SK-N-SH (cell line): ENCODE results near the gene HOXC4. TPM values are rescaled to one million over a fixed set of nuclear protein-coding genes. Genes with fewer than 3 reads are reported as not detected.

Experiments
- CTCF ChIA-PET: fragments of 300-600, 350-600 bp; formaldehyde crosslinking; extraction: SDS; loops from one replicate; lab custom pipeline; 2021; lab: Yijun Ruan, JAX
- POLR2A ChIA-PET: fragments of 350-600 bp; sonication (Branson Sonifier 250); formaldehyde crosslinking; extraction: SDS; loops from one replicate; lab custom pipeline; 2020; ENCODE audit warnings: antibody characterized with exemption, inconsistent platforms; lab: Yijun Ruan, JAX
- DNase-seq: peaks from one replicate; pipeline ENCODE4 v3.0.0; 2012
- H2AFZ ChIP-seq: fragments of 200-600 bp; sonication (generic); 2 replicates; pipeline ENCODE4 v1.8.1; 2016; ENCODE audit warnings: antibody characterized with exemption, mild to moderate bottlenecking, low read depth
- H3F3A ChIP-seq: fragments of 200-600 bp; sonication (generic); replicated peaks from 2 replicates; pipeline ENCODE3; 2016; ENCODE audit warnings: antibody characterized with exemption, mild to moderate bottlenecking; ENCODE audit not compliant: insufficient read depth
- H3K27ac ChIP-seq, 2 experiments: fragments of 200-500 bp in 1 of 2; fragments of 200-600 bp in 1 of 2; sonication (Bioruptor generic) in 1 of 2; sonication (generic), shearing (Covaris generic) in 1 of 2; 2 replicates each; pipeline versions ENCODE4 v1.5.1 to v1.6.1; 2014 to 2016; ENCODE audit warnings: low read depth in 2 of 2, inconsistent platforms in 1 of 2, low read length in 1 of 2, mild to moderate bottlenecking in 1 of 2, mixed read lengths in 1 of 2
- H3K27me3 ChIP-seq: fragments of 200-600 bp; sonication (generic), shearing (Covaris generic); 2 replicates; pipeline ENCODE4 v1.6.1; 2016; ENCODE audit warnings: mixed run types; ENCODE audit not compliant: insufficient read depth
- H3K36me3 ChIP-seq, 2 experiments: fragments of 200-500 bp in 1 of 2; fragments of 200-600 bp in 1 of 2; sonication (Bioruptor generic) in 1 of 2; sonication (generic) in 1 of 2; replicated peaks in 1 of 2; 2 replicates each; pipeline versions ENCODE3 to v1.5.1; 2014 to 2016; ENCODE audit warnings: low read length in 1 of 2, mild to moderate bottlenecking in 1 of 2; ENCODE audit not compliant: insufficient read depth in 2 of 2, control insufficient read depth in 1 of 2
- H3K4me1 ChIP-seq, 2 experiments: fragments of 200-500 bp in 1 of 2; fragments of 200-600 bp in 1 of 2; sonication (Bioruptor generic) in 1 of 2; sonication (generic), shearing (Covaris generic) in 1 of 2; 2 replicates each; pipeline versions ENCODE4 v1.5.1 to v1.6.1; 2014 to 2016; ENCODE audit warnings: low read depth in 1 of 2, low read length in 1 of 2, mixed run types in 1 of 2; ENCODE audit not compliant: insufficient read depth in 2 of 2, control insufficient read depth in 1 of 2
- H3K4me2 ChIP-seq: fragments of 200-600 bp; sonication (generic), shearing (Covaris generic); 2 replicates; pipeline ENCODE4 v1.6.1; 2017; ENCODE audit warnings: mixed run types
- H3K4me3 ChIP-seq, 2 experiments: fragments of 200-500 bp in 1 of 2; fragments of 200-600 bp in 1 of 2; sonication (Bioruptor generic) in 1 of 2; sonication (generic), shearing (Covaris generic) in 1 of 2; 2 replicates each; pipeline versions ENCODE4 v1.5.1 to v1.8.1; 2014 to 2016; ENCODE audit warnings: low read depth in 2 of 2, inconsistent platforms in 1 of 2, low read length in 1 of 2, mild to moderate bottlenecking in 1 of 2, mixed read lengths in 1 of 2, moderate library complexity in 1 of 2
- H3K79me2 ChIP-seq: fragments of 200-600 bp; sonication (generic); 2 replicates; pipeline ENCODE4 v1.8.1; 2017; ENCODE audit warnings: mild to moderate bottlenecking; ENCODE audit not compliant: insufficient read depth
- H3K9ac ChIP-seq: fragments of 200-600 bp; sonication (generic); 2 replicates; pipeline ENCODE4 v1.6.1; 2017; ENCODE audit warnings: mixed run types
- H3K9me2 ChIP-seq: fragments of 200-600 bp; sonication (generic); 2 replicates; pipeline ENCODE4 v1.6.1; 2017; ENCODE audit warnings: mixed run types
- H3K9me3 ChIP-seq: fragments of 200-600 bp; sonication (generic); 2 replicates; pipeline ENCODE4 v1.6.1; 2017; ENCODE audit warnings: mixed run types, mild to moderate bottlenecking, moderate library complexity
- H4K20me1 ChIP-seq: fragments of 200-600 bp; sonication (generic); 2 replicates; pipeline ENCODE4 v1.6.1; 2017; ENCODE audit warnings: mild to moderate bottlenecking, mixed run types; ENCODE audit not compliant: insufficient read depth
- ELF1 ChIP-seq: IDR thresholded peaks from 2 replicates; pipeline ENCODE4 v1.4.0; 2012
- FOSL2 ChIP-seq: IDR thresholded peaks from 2 replicates; pipeline ENCODE4 v1.4.0; 2012; ENCODE audit warnings: low read depth, mild to moderate bottlenecking, moderate library complexity, borderline replicate concordance
- FOXM1 ChIP-seq: IDR thresholded peaks from 2 replicates; pipeline ENCODE4 v1.4.0; 2012; ENCODE audit warnings: low read depth, mild to moderate bottlenecking
- GATA2 ChIP-seq: sonication (generic); formaldehyde crosslinking; IDR thresholded peaks from 2 replicates; pipeline ENCODE4 v1.5.0; 2020; ENCODE audit warnings: mild to moderate bottlenecking, missing genetic modification reagents
- JUND ChIP-seq: IDR thresholded peaks from 2 replicates; pipeline ENCODE4 v1.4.0; 2012
- POLR2AphosphoS5 ChIP-seq: IDR thresholded peaks from 2 replicates; pipeline ENCODE4 v1.6.1; 2012; ENCODE audit warnings: low read depth, low read length
- RFX5 ChIP-seq: IDR thresholded peaks from 2 replicates; pipeline ENCODE4 v1.6.1; 2012; ENCODE audit warnings: mild to moderate bottlenecking, improper control_type of control experiment, low read length
- RXRA ChIP-seq: IDR thresholded peaks from 2 replicates; pipeline ENCODE4 v1.4.0; 2012; ENCODE audit warnings: low read depth, mild to moderate bottlenecking, borderline replicate concordance
- SIN3A ChIP-seq: IDR thresholded peaks from 2 replicates; pipeline ENCODE4 v1.6.1; 2012; ENCODE audit warnings: low read depth, mild to moderate bottlenecking, low read length, moderate library complexity, borderline replicate concordance
- TCF12 ChIP-seq: IDR thresholded peaks from 2 replicates; pipeline ENCODE4 v1.4.0; 2012
- YY1 ChIP-seq: IDR thresholded peaks from 2 replicates; pipeline ENCODE4 v1.4.0; 2012; ENCODE audit warnings: low read depth, mild to moderate bottlenecking
- WGBS: methylation state at CpG from one replicate; pipeline ENCODE4 v1.1.6; 2017; ENCODE audit warnings: low lambda C conversion rate; 5-methylcytosine and 5-hydroxymethylcytosine counted together
- polyA plus RNA-seq, 3 experiments: library from polyadenylated mRNA; depleted of rRNA; stranded (reverse); fragments of >200 nt; gene quantifications; 2 replicates each; pipeline ENCODE4 v1.2.3, GENCODE V29; 2012
- TF ChIP-seq, protein P1 (sequence below): IDR thresholded peaks from 2 replicates; pipeline ENCODE4 v1.4.0; 2012; ENCODE audit warnings: low read depth, borderline replicate concordance
- TF ChIP-seq, protein P2 (sequence below): IDR thresholded peaks from 2 replicates; pipeline ENCODE4 v1.6.1; 2012; ENCODE audit warnings: mild to moderate bottlenecking, low read depth, low read length, moderate library complexity
- TF ChIP-seq, protein P3 (sequence below): IDR thresholded peaks from 2 replicates; pipeline ENCODE4 v1.4.0; 2012; ENCODE audit warnings: low read depth, borderline replicate concordance

The HOXC4 gene
- polyA plus RNA-seq, 1 of the 3 experiments (the other 2 are of a cell fraction) = 3.7 TPM

- TF ChIP-seq, protein P1, sequence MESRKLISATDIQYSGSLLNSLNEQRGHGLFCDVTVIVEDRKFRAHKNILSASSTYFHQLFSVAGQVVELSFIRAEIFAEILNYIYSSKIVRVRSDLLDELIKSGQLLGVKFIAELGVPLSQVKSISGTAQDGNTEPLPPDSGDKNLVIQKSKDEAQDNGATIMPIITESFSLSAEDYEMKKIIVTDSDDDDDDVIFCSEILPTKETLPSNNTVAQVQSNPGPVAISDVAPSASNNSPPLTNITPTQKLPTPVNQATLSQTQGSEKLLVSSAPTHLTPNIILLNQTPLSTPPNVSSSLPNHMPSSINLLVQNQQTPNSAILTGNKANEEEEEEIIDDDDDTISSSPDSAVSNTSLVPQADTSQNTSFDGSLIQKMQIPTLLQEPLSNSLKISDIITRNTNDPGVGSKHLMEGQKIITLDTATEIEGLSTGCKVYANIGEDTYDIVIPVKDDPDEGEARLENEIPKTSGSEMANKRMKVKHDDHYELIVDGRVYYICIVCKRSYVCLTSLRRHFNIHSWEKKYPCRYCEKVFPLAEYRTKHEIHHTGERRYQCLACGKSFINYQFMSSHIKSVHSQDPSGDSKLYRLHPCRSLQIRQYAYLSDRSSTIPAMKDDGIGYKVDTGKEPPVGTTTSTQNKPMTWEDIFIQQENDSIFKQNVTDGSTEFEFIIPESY = no peak
- TF ChIP-seq, protein P2, sequence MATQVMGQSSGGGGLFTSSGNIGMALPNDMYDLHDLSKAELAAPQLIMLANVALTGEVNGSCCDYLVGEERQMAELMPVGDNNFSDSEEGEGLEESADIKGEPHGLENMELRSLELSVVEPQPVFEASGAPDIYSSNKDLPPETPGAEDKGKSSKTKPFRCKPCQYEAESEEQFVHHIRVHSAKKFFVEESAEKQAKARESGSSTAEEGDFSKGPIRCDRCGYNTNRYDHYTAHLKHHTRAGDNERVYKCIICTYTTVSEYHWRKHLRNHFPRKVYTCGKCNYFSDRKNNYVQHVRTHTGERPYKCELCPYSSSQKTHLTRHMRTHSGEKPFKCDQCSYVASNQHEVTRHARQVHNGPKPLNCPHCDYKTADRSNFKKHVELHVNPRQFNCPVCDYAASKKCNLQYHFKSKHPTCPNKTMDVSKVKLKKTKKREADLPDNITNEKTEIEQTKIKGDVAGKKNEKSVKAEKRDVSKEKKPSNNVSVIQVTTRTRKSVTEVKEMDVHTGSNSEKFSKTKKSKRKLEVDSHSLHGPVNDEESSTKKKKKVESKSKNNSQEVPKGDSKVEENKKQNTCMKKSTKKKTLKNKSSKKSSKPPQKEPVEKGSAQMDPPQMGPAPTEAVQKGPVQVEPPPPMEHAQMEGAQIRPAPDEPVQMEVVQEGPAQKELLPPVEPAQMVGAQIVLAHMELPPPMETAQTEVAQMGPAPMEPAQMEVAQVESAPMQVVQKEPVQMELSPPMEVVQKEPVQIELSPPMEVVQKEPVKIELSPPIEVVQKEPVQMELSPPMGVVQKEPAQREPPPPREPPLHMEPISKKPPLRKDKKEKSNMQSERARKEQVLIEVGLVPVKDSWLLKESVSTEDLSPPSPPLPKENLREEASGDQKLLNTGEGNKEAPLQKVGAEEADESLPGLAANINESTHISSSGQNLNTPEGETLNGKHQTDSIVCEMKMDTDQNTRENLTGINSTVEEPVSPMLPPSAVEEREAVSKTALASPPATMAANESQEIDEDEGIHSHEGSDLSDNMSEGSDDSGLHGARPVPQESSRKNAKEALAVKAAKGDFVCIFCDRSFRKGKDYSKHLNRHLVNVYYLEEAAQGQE = no peak
- no peak for TF ChIP-seq FOXM1
- peak; percentile 66 for TF ChIP-seq ELF1
- no peak for TF ChIP-seq RXRA
These were observed 35.7 kb upstream of the HOXC4 start (continued) for GRCh38 chr12:54017878-54018467.

DNA sequence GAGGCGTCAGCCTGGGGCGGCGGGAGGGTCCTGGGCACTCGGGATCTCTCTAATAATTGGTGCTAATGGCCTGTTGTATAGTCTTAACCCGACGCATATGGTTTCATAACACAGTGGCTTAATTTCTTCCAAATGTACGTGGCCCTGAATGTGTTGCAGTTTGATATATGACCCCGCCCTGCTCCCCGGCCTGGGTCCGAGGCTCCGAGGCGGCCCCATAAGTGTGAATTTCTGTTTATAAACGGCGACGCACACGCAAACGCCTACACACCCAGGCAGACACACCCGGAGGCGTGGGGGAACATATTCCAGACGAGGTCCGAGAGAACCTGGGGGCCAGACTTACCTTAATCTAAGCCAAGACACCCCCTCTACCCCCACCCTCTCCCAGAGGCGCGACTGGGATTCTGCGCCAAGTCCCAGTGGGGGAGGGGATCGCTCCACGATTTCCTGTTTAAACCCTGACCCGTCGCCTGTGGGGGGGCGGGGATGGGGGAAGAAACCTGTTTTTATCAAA is 35.1 kb upstream of the HOXC4 start:
- Histone ChIP-seq H3K9me3 (no peaks in the 10 kb centered on the region), H3K9me2 (no peaks in the 10 kb centered on the region), H3K27ac (peak overlapping the region; percentile 89 to 99), H3K4me3 (peak overlapping the region; percentile 69 to 85), H3K4me2 (peak overlapping the region; percentile 99), H2AFZ (peak overlapping the region; percentile 90; the same call in 1 of the 2 replicates), H3K79me2 (peaks cover 10% of the 10 kb centered on the region; the same call in 1 of the 2 replicates), H3F3A (peaks cover 9% of the 10 kb centered on the region), H3K4me1 (peaks cover 7 to 36% of the 10 kb centered on the region in 2 experiments; a peak in 2 of 4 replicates), H3K36me3 (no peaks in the 10 kb centered on the region), H3K9ac (peak overlapping the region; percentile 98), H4K20me1 (no peaks in the 10 kb centered on the region), H3K27me3 (no peaks in the 10 kb centered on the region)
- WGBS = 46% methylated on average over 28 of the region's 29 CpGs
- TF ChIP-seq RFX5 (no peak), YY1 (no peak), SIN3A (no peak), FOSL2 (no peak), TCF12 (no peak), JUND (no peak), POLR2AphosphoS5 (no peak), FOXM1 (no peak), GATA2 (CRISPR knock-in tag) (no peak)
- TF ChIP-seq, protein P1 = no peak
- TF ChIP-seq, protein P3, sequence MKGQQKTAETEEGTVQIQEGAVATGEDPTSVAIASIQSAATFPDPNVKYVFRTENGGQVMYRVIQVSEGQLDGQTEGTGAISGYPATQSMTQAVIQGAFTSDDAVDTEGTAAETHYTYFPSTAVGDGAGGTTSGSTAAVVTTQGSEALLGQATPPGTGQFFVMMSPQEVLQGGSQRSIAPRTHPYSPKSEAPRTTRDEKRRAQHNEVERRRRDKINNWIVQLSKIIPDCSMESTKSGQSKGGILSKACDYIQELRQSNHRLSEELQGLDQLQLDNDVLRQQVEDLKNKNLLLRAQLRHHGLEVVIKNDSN = no peak
- peak; percentile 66 for DNase-seq
- ChIA-PET CTCF (interaction anchor here (0.8 to 24.5 kb wide), 3 partner anchors 18 to 177 kb away, joined by 6 to 568 read pairs (median 548); partner anchors contain the start of genes HOXC9 and SMUG1), POLR2A (no interaction called here)
